Measurements from ENCODE around the gene GALT.
"Not testable (repeated sequence)": the region's sequence is repeated elsewhere in the genome, so short reads cannot be mapped to it uniquely, and the experiment has no call there.

The GALT gene

GRCh38 chr9:34627716-34628655 is 18.5 kb upstream of the GALT start:
- DNase-seq (ENCODE audit: low spot score) = no peak

GRCh38 chr9:34628656-34629490 is 17.6 kb upstream of the GALT start, which contains the start of gene ARID3C:
ARID3C (minus strand) TSS chr9:34629066; CDS start chr9:34628014, 1,052 bp downstream.
- no peak for DNase-seq (ENCODE audit: low spot score)

GRCh38 chr9:34629491-34629808 is 17.0 kb upstream of the GALT start:
- DNase-seq (ENCODE audit: low spot score) = no peak

GRCh38 chr9:34630402-34631154 is 15.9 kb upstream of the GALT start:
- no peak for DNase-seq (ENCODE audit: low spot score)

- DNase-seq (ENCODE audit: low spot score) = no peak
Observed at GRCh38 chr9:34633166-34633565, 13.3 kb upstream of the GALT start.

- peak; percentile 91 for DNase-seq (ENCODE audit: low spot score)
Observed at GRCh38 chr9:34633851-34634550, 12.5 kb upstream of the GALT start.

- DNase-seq (ENCODE audit: low spot score) = no peak
Observed at GRCh38 chr9:34634551-34635248, 11.8 kb upstream of the GALT start.

GRCh38 chr9:34635556-34635955 is 10.9 kb upstream of the GALT start:
- no peak for DNase-seq (ENCODE audit: low spot score)

- DNase-seq (ENCODE audit: low spot score) = peak; percentile 45
Observed at GRCh38 chr9:34636791-34637355, 9.6 kb upstream of the GALT start.

- peak; percentile 94 for DNase-seq (ENCODE audit: low spot score)
Observed at GRCh38 chr9:34637356-34638137, 8.9 kb upstream of the GALT start, which contains the start of gene SIGMAR1. SIGMAR1 (minus strand) TSS chr9:34637787; CDS start chr9:34637697, 90 bp downstream.

GRCh38 chr9:34638138-34638445 is 8.4 kb upstream of the GALT start:
- DNase-seq (ENCODE audit: low spot score) = no peak

GRCh38 chr9:34639322-34639721 is 7.2 kb upstream of the GALT start:
- not testable (repeated sequence) for DNase-seq (ENCODE audit: low spot score)

- DNase-seq (ENCODE audit: low spot score) = peak; percentile 87
Observed at GRCh38 chr9:34642679-34643078, 3.8 kb upstream of the GALT start.

GRCh38 chr9:34644766-34645314 is 1.6 kb upstream of the GALT start:
- DNase-seq (ENCODE audit: low spot score) = no peak

- DNase-seq (ENCODE audit: low spot score) = no peak
Observed at GRCh38 chr9:34647084-34647403, 569 bp downstream of the GALT start.

- no peak for DNase-seq (ENCODE audit: low spot score)
Observed at GRCh38 chr9:34647651-34648050, 1.2 kb downstream of the GALT start.

GRCh38 chr9:34648673-34649072 is 2.2 kb downstream of the GALT start:
- DNase-seq (ENCODE audit: low spot score) = no peak

GRCh38 chr9:34650816-34651215 is 4.3 kb downstream of the GALT start:
- no peak for DNase-seq (ENCODE audit: low spot score)

- no peak for DNase-seq (ENCODE audit: low spot score)
Observed at GRCh38 chr9:34651321-34651720, 4.8 kb downstream of the GALT start.
